AG04449 (cell line): ENCODE data around the gene GNB5.

Experiments used
- CTCF ChIA-PET: fragments of 350-600 bp; formaldehyde crosslinking; extraction: SDS; loops from one replicate; lab custom pipeline; 2021; ENCODE audit warnings: antibody characterized with exemption; lab: Yijun Ruan, JAX
- POLR2A ChIA-PET: fragments of 400-600, 350-600 bp; formaldehyde crosslinking; extraction: SDS; loops from one replicate; lab custom pipeline; 2020; ENCODE audit warnings: antibody characterized with exemption, inconsistent platforms; lab: Yijun Ruan, JAX
- DNase-seq: peaks from one replicate; pipeline ENCODE4 v3.0.0-alpha.2; 2010; ENCODE audit warnings: low read depth, low spot score
- H3K4me3 ChIP-seq: 2 replicates; pipeline ENCODE4 v1.5.1; 2011; ENCODE audit warnings: low read depth, mild to moderate bottlenecking, control low read depth, low read length
- CTCF ChIP-seq: IDR thresholded peaks from one replicate; pipeline ENCODE4 v1.5.1; 2011; ENCODE audit warnings: mild to moderate bottlenecking, moderate library complexity, low read length, control low read depth, inconsistent platforms; ENCODE audit not compliant: insufficient read depth; ENCODE audit errors: missing control alignments

GNB5 gene

GRCh38 chr15:52069559-52069958 lies 121.6 kb downstream of the GNB5 start:
- no peak for DNase-seq
- POLR2A ChIA-PET = no interaction called here
- H3K4me3 ChIP-seq = no peak overlapping the region
- CTCF ChIA-PET = interaction anchor here (0.7 to 2.1 kb wide), 4 partner anchors 9 to 69 kb away, joined by 3 to 32 read pairs (median 3); no protein-coding TSS in a partner anchor
- TF ChIP-seq CTCF = no peak

- ChIA-PET POLR2A (no interaction called here), CTCF (interaction anchor here (1.0 to 7.0 kb wide), 3 partner anchors 10 to 103 kb away, joined by 3 to 48 read pairs (median 3); no protein-coding TSS in a partner anchor)
These were observed 123.1 kb downstream of the GNB5 start for GRCh38 chr15:52068004-52068615.

GRCh38 chr15:52067545-52067926 lies 123.7 kb downstream of the GNB5 start:
- CTCF ChIA-PET = interaction anchor here (1.1 to 7.0 kb wide), 2 partner anchors 10 to 104 kb away, joined by 3 to 48 read pairs; no protein-coding TSS in a partner anchor
- DNase-seq = no peak
- no peak overlapping the region for H3K4me3 ChIP-seq
- POLR2A ChIA-PET = interaction anchor here (0.6 kb wide), 1 partner anchor 68 kb away, joined by 4 read pairs; no protein-coding TSS in a partner anchor
- no peak for TF ChIP-seq CTCF

More at GRCh38 chr15:52068004-52068615, 123.1 kb downstream of the GNB5 start:
- DNase-seq = no peak
- H3K4me3 ChIP-seq = no peak overlapping the region
- no peak for TF ChIP-seq CTCF

GRCh38 chr15:52066842-52067544 lies 124.2 kb downstream of the GNB5 start:
- no peak overlapping the region for H3K4me3 ChIP-seq
- CTCF ChIA-PET = interaction anchor here (1.1 to 7.0 kb wide), 2 partner anchors 11 to 104 kb away, joined by 3 to 48 read pairs; no protein-coding TSS in a partner anchor
- no peak for DNase-seq
- POLR2A ChIA-PET = interaction anchor here (0.6 kb wide), 1 partner anchor 67 kb away, joined by 4 read pairs; no protein-coding TSS in a partner anchor
- TF ChIP-seq CTCF = no peak
